Ovary (tissue), 9 donors: ENCODE data around the gene GPM6B. TPM values are rescaled to one million over a fixed set of nuclear protein-coding genes. Genes with fewer than 3 reads are reported as not detected.

ENCODE experiments used
- DNase-seq, 5 donors: peaks; one replicate each; pipeline ENCODE4 v3.0.0-alpha.2; 2019 to 2020
- H3K27ac ChIP-seq, 2 donors: fragments of 200-600 bp; one replicate each; pipeline versions ENCODE4 v1.5.1 to v1.8.0; 2019 to 2022
- H3K27me3 ChIP-seq: fragments of 200-600 bp; one replicate; pipeline ENCODE4 v1.8.0; 2022
- H3K36me3 ChIP-seq: fragments of 200-600 bp; sonication (generic); one replicate; pipeline ENCODE4 v1.5.1; 2019
- H3K4me1 ChIP-seq: one replicate; pipeline ENCODE4 v1.8.1; 2013; ENCODE audit warnings: mild to moderate bottlenecking, moderate library complexity; ENCODE audit not compliant: insufficient read depth
- H3K4me3 ChIP-seq: fragments of 200-600 bp; sonication (generic); one replicate; pipeline ENCODE4 v1.5.1; 2017
- H3K9me3 ChIP-seq, 2 donors: fragments of 200-600 bp in 1 of 2; sonication (generic) in 1 of 2; one replicate each; pipeline versions ENCODE4 v1.5.1 to v1.8.1; 2013 to 2019; ENCODE audit warnings: mild to moderate bottlenecking in 1 of 2, moderate library complexity in 1 of 2
- CTCF ChIP-seq, 3 donors: fragments of 450-650 bp in 2 of 3; fragments of 200-600 bp in 1 of 3; IDR thresholded peaks; one replicate each; pipeline versions ENCODE4 v1.5.1 to v1.8.0; 2016 to 2022; ENCODE audit warnings: antibody characterized with exemption in 3 of 3, mild to moderate bottlenecking in 1 of 3
- EP300 ChIP-seq: sonication (generic); formaldehyde crosslinking; IDR thresholded peaks from one replicate; pipeline ENCODE4 v1.6.1; 2017; ENCODE audit warnings: antibody characterized with exemption
- POLR2A ChIP-seq: fragments of 450-650 bp; IDR thresholded peaks from one replicate; pipeline ENCODE4 v1.6.1; 2017; ENCODE audit warnings: antibody characterized with exemption, mild to moderate bottlenecking, moderate library complexity
- WGBS, 3 donors: extraction: QIAGEN DNeasy Blood & Tissue Kit in 1 of 3; methylation state at CpG; one replicate each; pipeline versions ENCODE4 v1.1.5 to v1.1.7; 2013 to 2017; 5-methylcytosine and 5-hydroxymethylcytosine counted together
- intact Hi-C, 4 donors: fragments of 100-400 bp; cut with DNase I; formaldehyde crosslinking; loops; one replicate each; pipeline versions ENCODE4 v1.11.0 to v1.15.1; 2022 to 2023
- polyA plus RNA-seq, 2 donors: library from polyadenylated mRNA; stranded (reverse); fragments of 200-250 nt in 1 of 2; fragments of 350-450 nt in 1 of 2; fragmentation: Illumina TruSeq in 1 of 2; extraction: RNeasy Lipid Tissue Mini Kit (QIAGEN cat#74804) in 1 of 2; gene quantifications; one replicate each; pipeline ENCODE4 v1.2.3, GENCODE V29; 2013 to 2014
- total RNA-seq, 7 donors: library from RNA; depleted of rRNA in 2 of 7; stranded (reverse); fragments of >200 nt in 2 of 7; fragmentation: NEBNext Ultra II Directional in 3 of 7; extraction: Animal tissue kit (Norgen Biotek cat#: 25700) in 3 of 7; gene quantifications; one replicate each; pipeline versions ENCODE4 v1.1.0 to v1.2.4, GENCODE V29; 2016 to 2023
- donor health status: DM: no; HTN: no; CAD: no; lungs with moderate emphysema.
- donor health status: DM: no; HTN: no; CAD: no.
- donor health status: Bipolar disorder and iron deficiency.
- donor health status: DM: yes; HTN: yes; CAD: no.
- donor health status: DM: no; HTN: no; CAD: no.
- donor health status: DM: yes; HTN: yes; CAD: no.

The GPM6B gene
- total and polyA plus RNA-seq, 9 donors = 1.00 to 9.4 (median 4.2) TPM

- no peaks in the 10 kb centered on the region for H3K36me3 ChIP-seq
- intact Hi-C loops = no loop called here
- H3K9me3 ChIP-seq = no peaks in the 10 kb centered on the region
- no peak for DNase-seq
- H3K27ac ChIP-seq = no peak overlapping the region
- H3K4me1 ChIP-seq = no peaks in the 10 kb centered on the region
- TF ChIP-seq EP300 (no peak), CTCF (IDR thresholded peaks at IDR 0.05) (no peak)
- H3K4me3 ChIP-seq = no peak overlapping the region
- 91 to 99% (median 93%) methylated on average over 3 of the region's 3 CpGs for WGBS, 3 donors
- H3K27me3 ChIP-seq = no peaks in the 10 kb centered on the region
Observed at GRCh38 chrX:13775837-13776236, 41.1 kb downstream of the GPM6B start.

- Histone ChIP-seq H3K36me3 (no peaks in the 10 kb centered on the region), H3K27me3 (no peaks in the 10 kb centered on the region), H3K4me1 (no peaks in the 10 kb centered on the region), H3K4me3 (no peak overlapping the region), H3K9me3 (no peaks in the 10 kb centered on the region), H3K27ac (no peak overlapping the region)
- 87 to 93% (median 90%) methylated on average over 2 of the region's 2 CpGs for WGBS, 3 donors
- intact Hi-C loops = no loop called here
- DNase-seq = no peak
- TF ChIP-seq POLR2A (no peak), CTCF (IDR thresholded peaks at IDR 0.05) (no peak), EP300 (no peak)
Observed at GRCh38 chrX:13774696-13775095, 42.2 kb downstream of the GPM6B start.

- Histone ChIP-seq H3K27me3 (no peaks in the 10 kb centered on the region), H3K4me3 (no peak overlapping the region), H3K9me3 (no peaks in the 10 kb centered on the region), H3K4me1 (no peaks in the 10 kb centered on the region), H3K36me3 (no peaks in the 10 kb centered on the region), H3K27ac (no peak overlapping the region)
- 89 to 91% (median 90%) methylated on average over 3 of the region's 3 CpGs for WGBS, 3 donors
- intact Hi-C loops = no loop called here
- no peak for DNase-seq
- no peak for TF ChIP-seq EP300
- no peak for TF ChIP-seq CTCF (IDR thresholded peaks at IDR 0.05)
- no peak for TF ChIP-seq POLR2A
Observed at GRCh38 chrX:13770013-13770535, 46.8 kb downstream of the GPM6B start.

- Histone ChIP-seq H3K4me1 (no peaks in the 10 kb centered on the region), H3K4me3 (no peak overlapping the region), H3K36me3 (no peaks in the 10 kb centered on the region), H3K9me3 (no peaks in the 10 kb centered on the region), H3K27ac (no peak overlapping the region), H3K27me3 (no peaks in the 10 kb centered on the region)
- intact Hi-C loops = loop anchor here in 1 of 4 donors (10.0 kb wide), 1 partner anchor 266 kb away; no protein-coding TSS in a partner anchor
- DNase-seq = no peak
- TF ChIP-seq EP300 (no peak), CTCF (IDR thresholded peaks at IDR 0.05) (no peak), POLR2A (no peak)
- WGBS, 3 donors = 94 to 97% (median 95%) methylated on average over 4 of the region's 4 CpGs
Observed at GRCh38 chrX:13768939-13769338, 48.0 kb downstream of the GPM6B start.
